Measurements from ENCODE around the gene GADD45B.

DNA sequence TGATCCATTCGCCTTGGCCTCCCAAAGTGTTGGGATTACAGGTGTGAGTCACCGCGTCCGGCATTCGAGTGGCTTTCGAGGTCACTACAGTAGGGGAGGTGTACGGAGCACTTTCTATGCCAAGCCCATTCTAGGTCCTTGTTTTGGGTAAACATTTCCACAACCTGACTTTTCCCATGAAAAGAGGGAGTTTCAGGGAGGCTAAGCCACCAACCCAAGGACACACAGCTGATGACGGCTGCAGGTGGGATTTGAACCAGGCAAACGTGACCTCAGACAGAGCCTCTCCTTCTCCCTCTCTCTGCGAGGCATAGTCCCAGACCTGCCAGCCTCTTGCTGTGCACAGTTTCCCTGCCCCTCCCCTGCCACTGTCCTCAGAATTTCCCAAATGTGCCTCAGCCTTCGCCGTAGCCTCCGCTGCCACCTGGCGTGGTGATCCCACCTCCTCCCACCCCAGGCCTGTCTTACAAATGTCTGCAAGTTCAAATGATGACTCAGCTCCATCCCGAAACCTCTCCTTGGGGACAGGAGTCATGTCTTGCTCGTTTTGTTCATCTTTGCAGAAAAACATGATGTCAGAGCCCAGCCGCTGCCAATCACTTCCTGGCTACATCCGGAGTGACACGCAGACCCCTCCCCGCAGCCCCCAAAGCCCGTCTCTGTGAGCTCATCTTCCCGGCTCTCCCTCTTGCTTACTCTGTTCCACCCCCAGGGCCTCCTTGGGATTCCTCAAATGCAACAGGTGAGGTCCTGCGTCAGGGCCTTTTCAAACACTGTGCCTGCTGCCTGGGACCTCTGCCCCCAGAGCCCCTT is 6.6 kb upstream of the GADD45B start:
- TF ChIP-seq POLR2A (IDR thresholded peaks at IDR 0.05; ENCODE audit: extremely low read depth, insufficient read length) (no peak), MYC (IDR thresholded peaks at IDR 0.05; ENCODE audit: low read depth, low read length) (no peak)
- TF ChIP-seq, protein P1, sequence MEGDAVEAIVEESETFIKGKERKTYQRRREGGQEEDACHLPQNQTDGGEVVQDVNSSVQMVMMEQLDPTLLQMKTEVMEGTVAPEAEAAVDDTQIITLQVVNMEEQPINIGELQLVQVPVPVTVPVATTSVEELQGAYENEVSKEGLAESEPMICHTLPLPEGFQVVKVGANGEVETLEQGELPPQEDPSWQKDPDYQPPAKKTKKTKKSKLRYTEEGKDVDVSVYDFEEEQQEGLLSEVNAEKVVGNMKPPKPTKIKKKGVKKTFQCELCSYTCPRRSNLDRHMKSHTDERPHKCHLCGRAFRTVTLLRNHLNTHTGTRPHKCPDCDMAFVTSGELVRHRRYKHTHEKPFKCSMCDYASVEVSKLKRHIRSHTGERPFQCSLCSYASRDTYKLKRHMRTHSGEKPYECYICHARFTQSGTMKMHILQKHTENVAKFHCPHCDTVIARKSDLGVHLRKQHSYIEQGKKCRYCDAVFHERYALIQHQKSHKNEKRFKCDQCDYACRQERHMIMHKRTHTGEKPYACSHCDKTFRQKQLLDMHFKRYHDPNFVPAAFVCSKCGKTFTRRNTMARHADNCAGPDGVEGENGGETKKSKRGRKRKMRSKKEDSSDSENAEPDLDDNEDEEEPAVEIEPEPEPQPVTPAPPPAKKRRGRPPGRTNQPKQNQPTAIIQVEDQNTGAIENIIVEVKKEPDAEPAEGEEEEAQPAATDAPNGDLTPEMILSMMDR (IDR thresholded peaks at IDR 0.05; ENCODE audit: low read depth, low read length), result no peak
- TF ChIP-seq, protein P2, sequence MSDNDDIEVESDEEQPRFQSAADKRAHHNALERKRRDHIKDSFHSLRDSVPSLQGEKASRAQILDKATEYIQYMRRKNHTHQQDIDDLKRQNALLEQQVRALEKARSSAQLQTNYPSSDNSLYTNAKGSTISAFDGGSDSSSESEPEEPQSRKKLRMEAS (IDR thresholded peaks at IDR 0.05; ENCODE audit: low read depth, low read length), result no peak
